ENCODE results near the gene NCK1.
"Not testable (repeated sequence)": the region's sequence is repeated elsewhere in the genome, so short reads cannot be mapped to it uniquely, and the experiment has no call there.

The NCK1 gene

GRCh38 chr3:136956971-136957370, 95.0 kb downstream of the NCK1 start:
- TF ChIP-seq POLR2A (IDR thresholded peaks at IDR 0.05; ENCODE audit: low read length) = no peak
- TF ChIP-seq GATA1 (IDR thresholded peaks at IDR 0.05; ENCODE audit: low read depth, low read length) = no peak
- DNase-seq = no peak

GRCh38 chr3:136957751-136958288, 95.8 kb downstream of the NCK1 start, which contains the start of gene IL20RB:
IL20RB (plus strand) TSS chr3:136957983; CDS start chr3:136958114, 131 bp downstream.
- TF ChIP-seq POLR2A (IDR thresholded peaks at IDR 0.05; ENCODE audit: low read length) = no peak
- TF ChIP-seq GATA1 (IDR thresholded peaks at IDR 0.05; ENCODE audit: low read depth, low read length) = no peak
- DNase-seq = no peak

- no peak for TF ChIP-seq GATA1 (IDR thresholded peaks at IDR 0.05; ENCODE audit: low read depth, low read length)
- no peak for TF ChIP-seq POLR2A (IDR thresholded peaks at IDR 0.05; ENCODE audit: low read length)
- DNase-seq = no peak
Observed at GRCh38 chr3:136958939-136959338, 96.9 kb downstream of the NCK1 start.

DNA sequence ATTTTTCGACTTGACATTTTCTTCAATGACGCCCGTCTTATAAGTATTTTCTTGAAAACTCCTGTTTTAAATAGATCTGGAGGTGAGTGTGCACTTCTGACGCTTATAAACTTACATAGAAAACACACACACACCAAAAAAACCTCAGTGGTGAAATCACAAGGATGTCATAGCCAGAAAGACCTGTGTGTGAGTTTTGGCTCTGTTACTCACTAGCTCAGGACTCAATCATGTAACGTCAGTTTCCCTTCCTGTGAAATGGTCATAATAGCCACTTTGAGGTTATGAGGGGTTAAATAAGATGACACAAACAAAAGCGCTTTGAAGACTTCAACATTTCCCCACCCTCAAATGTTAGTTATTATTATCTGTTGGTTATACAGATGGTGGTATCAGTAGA, 97.6 kb downstream of the NCK1 start:
- no peak for DNase-seq
- TF ChIP-seq GATA1 (IDR thresholded peaks at IDR 0.05; ENCODE audit: low read depth, low read length) (no peak), POLR2A (IDR thresholded peaks at IDR 0.05; ENCODE audit: low read length) (no peak)

DNA sequence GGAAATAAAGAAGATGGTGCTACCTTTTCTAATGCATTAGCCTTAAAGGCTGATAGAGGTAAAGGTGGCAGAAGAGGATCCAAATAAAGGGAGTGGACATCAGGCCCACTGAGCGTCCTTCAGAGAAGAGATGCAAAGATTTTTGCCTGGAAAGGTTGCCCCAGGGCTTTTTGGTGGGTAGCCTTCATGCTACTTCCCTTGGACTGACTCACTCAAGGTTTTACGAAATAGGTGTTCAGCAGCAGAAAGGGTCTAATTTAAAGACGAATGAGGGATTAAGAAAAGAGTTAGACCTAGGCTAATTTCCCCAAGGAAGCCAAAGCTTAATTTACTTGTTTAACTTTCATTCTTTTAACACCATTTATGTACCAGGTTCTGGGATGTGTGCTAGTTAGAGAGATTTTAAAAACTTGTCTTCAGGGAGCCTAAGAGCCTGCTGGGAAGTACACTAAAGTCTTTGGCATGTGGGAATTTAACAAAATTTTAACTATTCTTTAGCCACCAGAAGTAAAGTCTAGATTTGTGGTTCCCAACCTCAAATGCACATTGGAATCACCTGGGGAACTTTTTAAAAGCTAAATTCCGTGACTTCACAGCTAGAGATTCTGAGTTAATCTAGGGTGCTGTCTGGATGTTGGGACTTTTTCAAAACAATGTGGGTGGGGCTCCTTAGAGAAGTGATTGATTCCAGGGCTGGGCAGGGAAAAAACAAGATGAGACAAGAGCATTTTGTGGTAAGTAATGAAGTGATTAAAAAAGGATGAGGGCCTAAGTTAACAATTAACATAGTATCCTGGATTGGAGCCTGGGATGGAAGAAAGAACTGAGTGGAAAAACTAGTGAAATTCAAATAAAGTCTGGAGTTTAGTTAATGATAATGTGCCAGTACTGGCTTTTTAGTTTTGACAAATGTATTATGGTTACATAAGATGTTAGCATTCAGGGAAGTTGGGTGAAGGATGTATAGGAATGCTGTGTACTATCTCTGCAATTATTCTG, 99.1 kb downstream of the NCK1 start:
- no peak for DNase-seq
- TF ChIP-seq GATA1 (IDR thresholded peaks at IDR 0.05; ENCODE audit: low read depth, low read length) (no peak), POLR2A (IDR thresholded peaks at IDR 0.05; ENCODE audit: low read length) (no peak)

DNA sequence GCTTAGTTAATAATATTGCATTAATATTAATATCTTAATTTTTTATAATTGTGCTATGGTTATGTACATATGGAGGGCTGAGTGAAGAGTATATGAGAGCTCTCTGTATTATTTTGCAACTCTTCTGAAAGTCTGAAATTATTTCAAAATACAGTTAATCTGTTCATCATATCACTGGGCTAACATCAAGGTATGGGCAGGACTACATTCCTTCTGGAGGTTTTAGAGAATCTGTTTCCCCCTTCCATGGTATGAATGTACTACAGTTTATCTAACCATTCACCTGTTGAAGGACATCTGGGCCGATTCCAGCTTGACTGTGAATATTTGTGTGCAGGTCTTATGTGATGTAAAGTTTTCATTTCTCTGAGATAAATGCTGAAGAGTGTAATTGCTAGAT, 100.9 kb downstream of the NCK1 start:
- DNase-seq = no peak

GRCh38 chr3:136969539-136969938, 107.5 kb downstream of the NCK1 start:
- not testable (repeated sequence) for DNase-seq

More for the DNA sequence above, 100.9 kb downstream of the NCK1 start:
- no peak for TF ChIP-seq GATA1 (IDR thresholded peaks at IDR 0.05; ENCODE audit: low read depth, low read length)
- no peak for TF ChIP-seq POLR2A (IDR thresholded peaks at IDR 0.05; ENCODE audit: low read length)

DNA sequence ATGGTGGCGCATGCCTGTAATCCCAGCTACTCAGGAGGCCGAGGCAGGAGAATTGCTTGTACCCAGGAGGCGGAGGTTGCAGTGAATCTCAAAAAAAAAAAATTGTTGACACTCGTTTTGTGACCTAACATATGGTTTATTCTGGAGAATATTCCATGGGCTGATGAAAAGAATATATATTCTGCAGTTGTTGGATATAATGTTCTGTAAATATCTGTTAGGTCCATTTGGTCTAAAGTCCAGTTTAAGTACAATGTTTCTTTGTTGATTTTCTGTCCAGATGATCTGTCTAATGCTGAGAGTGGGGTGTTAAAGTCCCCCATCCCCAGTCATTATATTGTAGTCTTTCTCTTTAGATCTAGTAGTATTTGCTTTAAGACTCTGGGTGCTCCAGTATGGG, 111.3 kb downstream of the NCK1 start:
- DNase-seq = no peak
- TF ChIP-seq POLR2A (IDR thresholded peaks at IDR 0.05; ENCODE audit: low read length) (no peak), GATA1 (IDR thresholded peaks at IDR 0.05; ENCODE audit: low read depth, low read length) (no peak)

- DNase-seq = no peak
- TF ChIP-seq GATA1 (IDR thresholded peaks at IDR 0.05; ENCODE audit: low read depth, low read length) (no peak), POLR2A (IDR thresholded peaks at IDR 0.05; ENCODE audit: low read length) (no peak)
Observed at GRCh38 chr3:136974670-136975069, 112.7 kb downstream of the NCK1 start.

GRCh38 chr3:136979204-136979603, 117.2 kb downstream of the NCK1 start:
- DNase-seq = no peak
- TF ChIP-seq POLR2A (IDR thresholded peaks at IDR 0.05; ENCODE audit: low read length) = no peak
- no peak for TF ChIP-seq GATA1 (IDR thresholded peaks at IDR 0.05; ENCODE audit: low read depth, low read length)

- DNase-seq = no peak
- TF ChIP-seq GATA1 (IDR thresholded peaks at IDR 0.05; ENCODE audit: low read depth, low read length) (no peak), POLR2A (IDR thresholded peaks at IDR 0.05; ENCODE audit: low read length) (no peak)
Observed at GRCh38 chr3:136979684-136980083, 117.7 kb downstream of the NCK1 start.

GRCh38 chr3:136982033-136982432, 120.0 kb downstream of the NCK1 start:
- DNase-seq = no peak
- TF ChIP-seq POLR2A (IDR thresholded peaks at IDR 0.05; ENCODE audit: low read length) (no peak), GATA1 (IDR thresholded peaks at IDR 0.05; ENCODE audit: low read depth, low read length) (no peak)

DNA sequence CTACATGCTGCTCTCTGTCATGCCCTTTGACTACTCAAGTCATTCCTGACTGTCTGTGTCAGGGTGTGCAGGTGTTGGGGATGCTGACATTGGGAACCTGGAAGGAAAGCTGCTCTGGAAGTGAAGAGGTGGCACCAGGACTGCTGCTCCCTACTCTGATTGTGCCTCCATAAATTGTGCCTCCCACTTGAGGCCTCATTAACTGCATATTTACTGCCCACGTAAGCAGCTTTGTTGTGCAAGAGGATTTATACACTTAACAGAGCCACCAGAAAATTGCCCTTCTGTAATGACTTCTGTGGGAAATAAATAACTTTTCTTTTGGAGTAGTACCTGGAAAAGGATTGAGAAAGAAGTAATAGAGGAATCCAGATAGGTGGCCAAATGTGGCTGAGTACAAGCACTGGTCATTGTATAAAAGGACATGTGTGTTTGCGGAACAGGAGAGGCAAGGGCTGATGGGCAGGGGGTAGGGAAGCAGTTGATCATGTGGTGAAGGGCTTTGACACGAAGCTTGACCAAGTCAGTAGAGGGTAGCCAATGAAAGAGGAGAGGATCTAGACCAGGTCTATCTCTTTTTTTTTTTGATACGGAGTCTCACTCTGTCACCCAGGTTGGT, 120.6 kb downstream of the NCK1 start:
- DNase-seq = no peak

GRCh38 chr3:136984837-136985236, 122.8 kb downstream of the NCK1 start:
- TF ChIP-seq GATA1 (IDR thresholded peaks at IDR 0.05; ENCODE audit: low read depth, low read length) (no peak), POLR2A (IDR thresholded peaks at IDR 0.05; ENCODE audit: low read length) (no peak)
- DNase-seq = no peak

More for the DNA sequence above, 120.6 kb downstream of the NCK1 start:
- no peak for TF ChIP-seq POLR2A (IDR thresholded peaks at IDR 0.05; ENCODE audit: low read length)
- TF ChIP-seq GATA1 (IDR thresholded peaks at IDR 0.05; ENCODE audit: low read depth, low read length) = no peak

- not testable (repeated sequence) for DNase-seq
Observed at GRCh38 chr3:136987398-136987980, 125.5 kb downstream of the NCK1 start.

Data from erythroblast (primary cell).